Esophagus muscularis mucosa (tissue), 4 donors: ENCODE results near the gene CREM. TPM values are rescaled to one million over a fixed set of nuclear protein-coding genes. Genes with fewer than 3 reads are reported as not detected.

ENCODE experiments used
- DNase-seq: peaks from one replicate; pipeline ENCODE4 v3.0.0-alpha.2; 2017; ENCODE audit errors: extremely low spot score
- H3K27ac ChIP-seq, 4 donors: fragments of 200-600 bp; sonication (generic); replicated peaks in 1 of 4; 1 replicate in 3 of 4; 2 replicates in 1 of 4; pipeline ENCODE4 v1.5.1; 2016 to 2019; ENCODE audit warnings: mild to moderate bottlenecking in 1 of 4
- H3K27me3 ChIP-seq, 4 donors: fragments of 200-600 bp; sonication (generic); one replicate each; pipeline versions ENCODE4 v1.5.1 to v1.6.0; 2016 to 2019
- H3K36me3 ChIP-seq, 4 donors: fragments of 200-600 bp; sonication (generic); one replicate each; pipeline ENCODE4 v1.5.1; 2016 to 2019
- H3K4me1 ChIP-seq, 4 donors: fragments of 200-600 bp; sonication (generic); one replicate each; pipeline ENCODE4 v1.5.1; 2016 to 2019
- H3K4me3 ChIP-seq, 4 donors: fragments of 200-600 bp; sonication (generic); 1 replicate in 2 of 4; 2 replicates in 2 of 4; pipeline ENCODE4 v1.5.1; 2016 to 2019; ENCODE audit warnings: mild to moderate bottlenecking in 4 of 4, moderate library complexity in 1 of 4
- H3K9me3 ChIP-seq, 4 donors: fragments of 200-600 bp; sonication (generic); 1 replicate in 3 of 4; 2 replicates in 1 of 4; pipeline ENCODE4 v1.5.1; 2016 to 2019
- CTCF ChIP-seq, 3 experiments: fragments of 200-600 bp in 2 of 3; fragments of 450-650 bp in 1 of 3; sonication (generic) in 2 of 3; IDR thresholded peaks; one replicate each; pipeline ENCODE4 v1.5.1; 2017 to 2019; ENCODE audit warnings: antibody characterized with exemption in 3 of 3, mild to moderate bottlenecking in 2 of 3, moderate library complexity in 1 of 3
- EP300 ChIP-seq: sonication (generic); formaldehyde crosslinking; IDR thresholded peaks from one replicate; pipeline ENCODE4 v1.6.1; 2017; ENCODE audit warnings: antibody characterized with exemption
- POLR2A ChIP-seq: fragments of 450-650 bp; IDR thresholded peaks from one replicate; pipeline ENCODE4 v1.6.1; 2017; ENCODE audit warnings: antibody characterized with exemption, moderate library complexity, mild to moderate bottlenecking, low read depth
- POLR2AphosphoS5 ChIP-seq, 2 donors: sonication (generic); formaldehyde crosslinking; IDR thresholded peaks; one replicate each; pipeline ENCODE4 v1.6.1; 2017; ENCODE audit warnings: antibody characterized with exemption in 2 of 2
- WGBS: methylation state at CpG from one replicate; pipeline ENCODE4 v1.1.5; 2018; 5-methylcytosine and 5-hydroxymethylcytosine counted together
- intact Hi-C: fragments of 100-400 bp; cut with DNase I; formaldehyde crosslinking; loops from one replicate; pipeline ENCODE4 v1.15.1; 2023
- total RNA-seq, 4 donors: library from RNA; depleted of rRNA; stranded (reverse); fragments of >200 nt; gene quantifications; one replicate each; pipeline versions ENCODE4 v1.1.0 to v1.2.1, GENCODE V29; 2016

CREM gene
- total RNA-seq, 4 donors from 2014 or later: 25.7 to 65.9 (median 29.5) TPM

GRCh38 chr10:35218339-35218955, 91.8 kb downstream of the CREM start:
- peak overlapping the region in 1 of 4 donors; percentile 53 for H3K27ac ChIP-seq
- peaks cover 9 to 24% (median 10%) of the 10 kb centered on the region in 4 donors for H3K4me1 ChIP-seq
- no peaks in the 10 kb centered on the region for H3K9me3 ChIP-seq
- no peaks in the 10 kb centered on the region for H3K36me3 ChIP-seq
- intact Hi-C loops: loop anchor here (2.0 kb wide), 1 partner anchor 98 kb away; no protein-coding TSS in a partner anchor
- DNase-seq: peak; percentile 95
- H3K27me3 ChIP-seq: no peaks in the 10 kb centered on the region
- no peak overlapping the region for H3K4me3 ChIP-seq
- TF ChIP-seq EP300 (no peak), CTCF (IDR thresholded peaks at IDR 0.05) (peak; percentile 76 to 83 (median 79)), POLR2A (no peak), POLR2AphosphoS5 (IDR thresholded peaks at IDR 0.05) (peak in 1 of 2 donors; percentile 43)
- WGBS: 43% methylated on average over 7 of the region's 7 CpGs

- Histone ChIP-seq H3K36me3 (no peaks in the 10 kb centered on the region), H3K4me1 (peaks cover 9 to 24% (median 10%) of the 10 kb centered on the region in 4 donors), H3K9me3 (no peaks in the 10 kb centered on the region), H3K27ac (no peak overlapping the region), H3K4me3 (no peak overlapping the region), H3K27me3 (no peaks in the 10 kb centered on the region)
- intact Hi-C loops: loop anchor here (2.0 kb wide), 1 partner anchor 98 kb away; no protein-coding TSS in a partner anchor
- TF ChIP-seq EP300 (no peak), POLR2AphosphoS5 (IDR thresholded peaks at IDR 0.05) (no peak), CTCF (IDR thresholded peaks at IDR 0.05) (no peak), POLR2A (no peak)
- DNase-seq: no peak
- WGBS: 70% methylated on average over 6 of the region's 6 CpGs
These were observed 92.6 kb downstream of the CREM start for GRCh38 chr10:35219292-35219691.

- H3K36me3 ChIP-seq: no peaks in the 10 kb centered on the region
- H3K4me3 ChIP-seq: no peak overlapping the region
- H3K9me3 ChIP-seq: no peaks in the 10 kb centered on the region
- no peak for DNase-seq
- no peak for TF ChIP-seq EP300
- no peak for TF ChIP-seq POLR2AphosphoS5 (IDR thresholded peaks at IDR 0.05)
- no peak for TF ChIP-seq CTCF (IDR thresholded peaks at IDR 0.05)
- no peak for TF ChIP-seq POLR2A
- H3K27ac ChIP-seq: no peak overlapping the region
- H3K4me1 ChIP-seq: peaks cover 9 to 24% (median 10%) of the 10 kb centered on the region in 4 donors
- H3K27me3 ChIP-seq: no peaks in the 10 kb centered on the region
- intact Hi-C loops: loop anchor here (2.0 kb wide), 1 partner anchor 99 kb away; no protein-coding TSS in a partner anchor
- 74% methylated on average over 4 of the region's 4 CpGs for WGBS
These were observed 93.5 kb downstream of the CREM start for GRCh38 chr10:35219891-35220890.

- DNase-seq: no peak
- Histone ChIP-seq H3K4me1 (peaks cover 6 to 8% (median 8%) of the 10 kb centered on the region in 4 donors), H3K27ac (no peak overlapping the region), H3K4me3 (no peak overlapping the region), H3K9me3 (no peaks in the 10 kb centered on the region), H3K36me3 (no peaks in the 10 kb centered on the region), H3K27me3 (no peaks in the 10 kb centered on the region)
- WGBS: 93% methylated on average over 4 of the region's 4 CpGs
- TF ChIP-seq POLR2A (no peak), EP300 (no peak), CTCF (IDR thresholded peaks at IDR 0.05) (no peak), POLR2AphosphoS5 (IDR thresholded peaks at IDR 0.05) (no peak)
- intact Hi-C loops: no loop called here
These were observed 96.4 kb downstream of the CREM start for GRCh38 chr10:35223016-35223415.
